Skeletal muscle tissue (tissue), 4 donors: ENCODE data around the gene VPS13D. TPM values are rescaled to one million over a fixed set of nuclear protein-coding genes. Genes with fewer than 3 reads are reported as not detected.

Experiments used
- H3K27ac ChIP-seq: one replicate; pipeline ENCODE4 v1.7.0; 2013; ENCODE audit warnings: mild to moderate bottlenecking, low read depth, low read length, inconsistent platforms
- H3K27me3 ChIP-seq, 3 donors: one replicate each; pipeline ENCODE4 v1.7.0; 2013; ENCODE audit warnings: low read length in 3 of 3; ENCODE audit not compliant: control insufficient read depth in 3 of 3, insufficient read depth in 3 of 3
- H3K36me3 ChIP-seq, 3 donors: one replicate each; pipeline ENCODE4 v1.7.0; 2013; ENCODE audit warnings: low read length in 3 of 3; ENCODE audit not compliant: control insufficient read depth in 3 of 3, insufficient read depth in 3 of 3
- H3K4me1 ChIP-seq, 3 donors: one replicate each; pipeline ENCODE4 v1.7.0; 2013; ENCODE audit warnings: low read length in 3 of 3, mild to moderate bottlenecking in 3 of 3; ENCODE audit not compliant: control insufficient read depth in 3 of 3, insufficient read depth in 3 of 3
- H3K4me3 ChIP-seq, 3 donors: one replicate each; pipeline ENCODE4 v1.7.0; 2013; ENCODE audit warnings: low read length in 3 of 3
- H3K9ac ChIP-seq, 3 donors: one replicate each; pipeline ENCODE4 v1.7.0; 2013; ENCODE audit warnings: low read length in 3 of 3, mild to moderate bottlenecking in 3 of 3, moderate library complexity in 2 of 3, low read depth in 1 of 3
- H3K9me3 ChIP-seq, 3 donors: one replicate each; pipeline ENCODE4 v1.7.0; 2013; ENCODE audit warnings: low read length in 3 of 3; ENCODE audit not compliant: control insufficient read depth in 3 of 3
- total RNA-seq: library from RNA; depleted of rRNA; stranded (reverse); fragments of >200 nt; gene quantifications from one replicate; pipeline ENCODE4 v1.2.3, GENCODE V29; 2014
- donor health status: Osteomylitis.

VPS13D gene
- total RNA-seq, 1 donor from 2014 or later: 40.2 TPM

- Histone ChIP-seq H3K9me3 (no peaks in the 10 kb centered on the region), H3K4me1 (peaks cover 13 to 15% (median 14%) of the 10 kb centered on the region in 3 donors), H3K27ac (no peak overlapping the region), H3K27me3 (no peaks in the 10 kb centered on the region), H3K4me3 (no peak overlapping the region), H3K36me3 (peaks cover 6 to 7% (median 6%) of the 10 kb centered on the region in 3 donors), H3K9ac (no peak overlapping the region)
Observed at GRCh38 chr1:12490532-12491142, 260.8 kb downstream of the VPS13D start.

GRCh38 chr1:12491656-12492055 is 261.8 kb downstream of the VPS13D start:
- Histone ChIP-seq H3K27ac (no peak overlapping the region), H3K9ac (no peak overlapping the region), H3K9me3 (no peaks in the 10 kb centered on the region), H3K4me1 (peaks cover 3 to 4% (median 4%) of the 10 kb centered on the region in 3 donors), H3K4me3 (no peak overlapping the region), H3K36me3 (peaks cover 6 to 7% (median 6%) of the 10 kb centered on the region in 3 donors), H3K27me3 (no peaks in the 10 kb centered on the region)

- no peaks in the 10 kb centered on the region for H3K27me3 ChIP-seq
- peaks cover 2 to 20% (median 20%) of the 10 kb centered on the region in 3 donors for H3K36me3 ChIP-seq
- no peak overlapping the region for H3K4me3 ChIP-seq
- H3K9ac ChIP-seq: no peak overlapping the region
- no peak overlapping the region for H3K27ac ChIP-seq
- H3K9me3 ChIP-seq: no peaks in the 10 kb centered on the region
- H3K4me1 ChIP-seq: peaks cover 0 to 3% (median 0%) of the 10 kb centered on the region in 3 donors
Observed at GRCh38 chr1:12495725-12496124, 265.9 kb downstream of the VPS13D start.

GRCh38 chr1:12496154-12496961 is 266.5 kb downstream of the VPS13D start:
- no peaks in the 10 kb centered on the region for H3K27me3 ChIP-seq
- peaks cover 0 to 3% (median 0%) of the 10 kb centered on the region in 3 donors for H3K4me1 ChIP-seq
- no peak overlapping the region for H3K9ac ChIP-seq
- peaks cover 0 to 20% (median 18%) of the 10 kb centered on the region in 3 donors for H3K36me3 ChIP-seq
- H3K27ac ChIP-seq: no peak overlapping the region
- no peak overlapping the region for H3K4me3 ChIP-seq
- no peaks in the 10 kb centered on the region for H3K9me3 ChIP-seq

- Histone ChIP-seq H3K9ac (no peak overlapping the region), H3K36me3 (peaks cover 8 to 20% (median 18%) of the 10 kb centered on the region in 3 donors), H3K27ac (peak overlapping the region; percentile 57), H3K4me3 (no peak overlapping the region), H3K4me1 (peaks cover 8 to 25% (median 8%) of the 10 kb centered on the region in 3 donors), H3K27me3 (no peaks in the 10 kb centered on the region), H3K9me3 (no peaks in the 10 kb centered on the region)
Observed at GRCh38 chr1:12499539-12500240, 269.9 kb downstream of the VPS13D start.

GRCh38 chr1:12501661-12502060 is 271.8 kb downstream of the VPS13D start:
- H3K27me3 ChIP-seq: no peaks in the 10 kb centered on the region
- no peaks in the 10 kb centered on the region for H3K9me3 ChIP-seq
- H3K27ac ChIP-seq: no peak overlapping the region
- H3K9ac ChIP-seq: no peak overlapping the region
- no peak overlapping the region for H3K4me3 ChIP-seq
- H3K36me3 ChIP-seq: peaks cover 10 to 22% (median 19%) of the 10 kb centered on the region in 3 donors
- peaks cover 8 to 25% (median 8%) of the 10 kb centered on the region in 3 donors for H3K4me1 ChIP-seq

- H3K4me3 ChIP-seq: no peak overlapping the region
- peaks cover 13 to 21% (median 16%) of the 10 kb centered on the region in 3 donors for H3K36me3 ChIP-seq
- no peaks in the 10 kb centered on the region for H3K9me3 ChIP-seq
- H3K27ac ChIP-seq: no peak overlapping the region
- H3K9ac ChIP-seq: no peak overlapping the region
- peaks cover 8 to 25% (median 8%) of the 10 kb centered on the region in 3 donors for H3K4me1 ChIP-seq
- H3K27me3 ChIP-seq: no peaks in the 10 kb centered on the region
Observed at GRCh38 chr1:12502336-12503109, 272.7 kb downstream of the VPS13D start.

- Histone ChIP-seq H3K9me3 (no peaks in the 10 kb centered on the region), H3K4me1 (peaks cover 8 to 25% (median 8%) of the 10 kb centered on the region in 3 donors), H3K27me3 (no peaks in the 10 kb centered on the region), H3K27ac (no peak overlapping the region), H3K36me3 (peaks cover 14 to 22% (median 16%) of the 10 kb centered on the region in 3 donors), H3K4me3 (no peak overlapping the region), H3K9ac (no peak overlapping the region)
Observed at GRCh38 chr1:12503709-12504108, 273.9 kb downstream of the VPS13D start.

GRCh38 chr1:12504601-12505000 is 274.8 kb downstream of the VPS13D start:
- H3K4me1 ChIP-seq: peaks cover 8 to 23% (median 10%) of the 10 kb centered on the region in 3 donors
- H3K9me3 ChIP-seq: no peaks in the 10 kb centered on the region
- no peak overlapping the region for H3K27ac ChIP-seq
- H3K27me3 ChIP-seq: no peaks in the 10 kb centered on the region
- peaks cover 9 to 24% (median 13%) of the 10 kb centered on the region in 3 donors for H3K36me3 ChIP-seq
- H3K9ac ChIP-seq: no peak overlapping the region
- H3K4me3 ChIP-seq: no peak overlapping the region
